HG03196 (cell line): Measurements from ENCODE around the gene PCDHAC1.

Experiments
- ATAC-seq: cut with Tn5 transposase; IDR thresholded peaks from one replicate; pipeline ENCODE4 v1.9.1; 2021; ENCODE audit not compliant: unreplicated experiment

The PCDHAC1 gene

GRCh38 chr5:140967226-140967893 is 41.3 kb downstream of the PCDHAC1 start:
- ATAC-seq, result no peak

- ATAC-seq, result no peak
These were observed 43.8 kb downstream of the PCDHAC1 start for GRCh38 chr5:140969880-140970279.

- ATAC-seq, result no peak
These were observed 47.5 kb downstream of the PCDHAC1 start for GRCh38 chr5:140973550-140973949.

- ATAC-seq, result no peak
These were observed 50.9 kb downstream of the PCDHAC1 start for GRCh38 chr5:140977003-140977402.

GRCh38 chr5:140978260-140978659 is 52.2 kb downstream of the PCDHAC1 start:
- ATAC-seq, result no peak

GRCh38 chr5:140978983-140979382 is 52.9 kb downstream of the PCDHAC1 start:
- ATAC-seq, result no peak
